IgD-negative memory B cell (primary cell): ENCODE results near the gene PYGO2. TPM values are rescaled to one million over a fixed set of nuclear protein-coding genes. Genes with fewer than 3 reads are reported as not detected.
A peak's percentile ranks its signal among the peaks of the same experiment; 100 is the strongest.
"Not testable (repeated sequence)": the region's sequence is repeated elsewhere in the genome, so short reads cannot be mapped to it uniquely, and the experiment has no call there.

Experiments
- H3K27ac Mint-ChIP-seq, 3 donors: one replicate each; pipeline ENCODE4 v1.8.0; 2020 to 2022; ENCODE audit warnings: mild to moderate bottlenecking in 3 of 3, mixed read lengths in 3 of 3, moderate library complexity in 1 of 3
- H3K27me3 Mint-ChIP-seq: one replicate; pipeline ENCODE4 v1.8.0; 2021; ENCODE audit warnings: mixed read lengths
- H3K36me3 Mint-ChIP-seq: one replicate; pipeline ENCODE4 v1.8.0; 2020; ENCODE audit warnings: mild to moderate bottlenecking, mixed read lengths
- H3K4me1 Mint-ChIP-seq, 3 donors: one replicate each; pipeline ENCODE4 v1.8.0; 2020 to 2022; ENCODE audit warnings: mixed read lengths in 3 of 3, mild to moderate bottlenecking in 1 of 3
- H3K4me3 Mint-ChIP-seq, 4 donors: one replicate each; pipeline ENCODE4 v1.8.0; 2020 to 2022; ENCODE audit warnings: mild to moderate bottlenecking in 4 of 4, mixed read lengths in 4 of 4, moderate library complexity in 3 of 4
- H3K9me3 Mint-ChIP-seq, 3 donors: one replicate each; pipeline ENCODE4 v1.8.0; 2020 to 2021; ENCODE audit warnings: mixed read lengths in 3 of 3, mild to moderate bottlenecking in 1 of 3
- polyA plus RNA-seq: library from polyadenylated mRNA; unstranded; fragments of 300-500 nt; fragmentation: Illumina TruSeq; gene quantifications from one replicate; pipeline ENCODE4 v1.2.3, GENCODE V29; 2021

Gene PYGO2
- polyA plus RNA-seq, 1 donor from 2014 or later = 42.5 TPM

DNA sequence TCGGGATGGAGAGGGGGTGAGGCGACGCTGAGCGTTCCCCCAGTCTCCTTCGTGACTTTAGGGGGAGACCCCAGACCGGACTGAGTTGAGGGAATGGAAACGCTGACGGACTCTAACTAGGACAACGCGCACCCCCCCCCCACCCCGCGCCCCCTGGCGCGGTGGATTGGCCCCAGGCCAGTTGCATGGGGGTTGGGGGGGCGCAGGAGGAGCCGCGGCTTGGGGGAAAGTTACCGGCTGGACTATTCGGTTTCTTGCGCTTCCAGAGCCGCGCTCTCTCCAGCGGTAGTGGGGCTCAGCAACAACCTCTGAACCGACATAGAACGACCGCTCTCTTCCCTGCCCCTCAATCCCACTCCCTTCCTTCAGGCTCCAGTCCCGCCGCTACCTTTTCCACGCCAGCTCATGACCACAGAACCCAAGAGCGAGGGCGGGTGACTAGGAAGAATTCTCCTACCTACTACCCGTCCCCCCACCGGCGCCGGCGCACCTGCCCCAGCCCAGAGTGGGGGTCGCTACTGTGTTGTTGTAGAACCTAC, 41.7 kb upstream of the PYGO2 start:
- Mint-ChIP-seq H3K9me3 (no peaks in the 10 kb centered on the region), H3K4me1 (peaks cover 28 to 32% (median 31%) of the 10 kb centered on the region in 3 donors), H3K36me3 (peaks cover 2% of the 10 kb centered on the region), H3K27me3 (no peaks in the 10 kb centered on the region), H3K4me3 (peak overlapping the region; percentile 91 to 99 (median 96)), H3K27ac (peak overlapping the region; percentile 82 to 94 (median 93))

DNA sequence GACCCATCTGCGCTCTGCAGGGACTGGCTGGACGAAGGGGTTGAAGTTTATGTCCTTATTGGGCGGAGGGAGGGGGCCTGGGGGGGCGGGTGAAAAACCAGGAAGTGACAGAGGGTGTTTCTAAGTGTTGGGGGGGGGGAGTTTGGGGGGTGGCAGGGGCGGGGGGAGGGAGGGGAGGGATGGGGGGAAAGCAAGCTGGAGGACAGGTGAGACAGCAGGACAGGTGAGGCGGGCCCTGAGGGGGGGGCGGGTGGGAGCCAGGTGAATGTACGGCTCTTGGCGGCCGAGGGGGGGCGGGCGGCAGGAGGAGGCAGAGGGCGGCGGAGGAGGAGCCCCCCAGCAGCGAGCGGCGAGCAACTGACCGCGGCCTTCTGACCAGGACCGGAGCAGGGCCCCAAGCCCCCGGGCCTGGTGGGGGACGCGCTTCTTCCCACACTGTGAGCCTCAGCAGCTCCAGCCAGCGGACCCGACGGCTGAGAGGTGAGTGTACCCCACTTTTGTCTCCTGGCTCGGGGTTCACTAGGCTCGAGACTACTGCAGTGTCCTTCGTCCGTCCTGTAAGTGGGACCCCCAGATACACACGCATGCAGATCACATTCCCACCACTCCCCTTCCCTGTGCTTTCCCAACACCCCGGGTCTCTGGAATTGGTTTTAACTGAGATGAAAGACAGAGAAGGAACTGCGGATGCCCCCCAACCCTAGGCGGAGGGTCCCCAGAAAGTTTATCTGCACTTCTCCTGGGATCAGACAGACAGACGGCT, 41.1 kb upstream of the PYGO2 start, which contains the start of gene ZBTB7B:
ZBTB7B (plus strand) TSS at position 339 of the 763 bp plus-strand sequence. CDS start 11,859 bp downstream, outside the sequence.
- H3K27me3 Mint-ChIP-seq = no peaks in the 10 kb centered on the region
- no peaks in the 10 kb centered on the region for H3K9me3 Mint-ChIP-seq

DNA sequence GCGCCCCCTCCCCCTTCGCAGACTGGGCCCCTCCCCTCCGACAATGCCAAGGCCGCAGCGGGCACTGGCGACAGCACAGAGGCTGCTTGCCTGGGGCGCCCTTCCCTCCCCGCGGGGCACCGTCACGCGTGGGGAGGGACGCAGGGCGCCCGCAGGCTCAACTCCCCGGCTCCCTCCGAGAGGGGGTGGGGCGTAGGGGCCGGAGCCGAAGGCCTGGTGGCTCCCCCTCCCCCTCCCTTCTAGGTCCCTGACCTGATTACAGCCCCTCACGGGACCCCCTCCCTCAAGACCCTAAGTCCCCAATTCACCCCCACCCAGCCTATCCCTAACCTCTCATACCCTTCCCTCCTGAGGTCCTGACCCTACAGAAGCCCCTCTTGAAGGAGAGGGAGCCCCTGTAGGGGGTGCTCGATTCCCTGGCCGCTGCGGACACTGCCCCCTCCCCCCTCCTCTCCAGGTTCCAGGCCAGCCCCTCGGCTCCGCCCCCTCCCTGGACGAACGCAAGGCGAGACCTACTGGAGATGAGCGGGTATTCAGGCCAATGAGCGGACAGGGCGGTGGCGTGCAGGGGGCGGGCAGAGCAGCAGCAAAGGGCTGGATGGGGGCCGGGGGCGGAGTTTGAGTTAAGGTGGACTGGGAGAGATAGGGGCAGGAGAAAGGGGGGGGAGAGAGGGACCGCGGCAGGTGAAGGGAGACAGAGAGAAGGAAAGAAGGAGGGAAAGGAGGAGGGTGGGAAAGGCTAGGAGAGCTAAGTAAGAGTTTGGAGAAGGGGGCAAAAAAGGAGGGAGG, 40.3 kb upstream of the PYGO2 start:
- no peaks in the 10 kb centered on the region for H3K27me3 Mint-ChIP-seq
- peak overlapping the region in 2 of 3 donors; percentile 91 to 92 for H3K27ac Mint-ChIP-seq
- peak overlapping the region; percentile 88 to 97 (median 96) for H3K4me3 Mint-ChIP-seq
- H3K4me1 Mint-ChIP-seq = peaks cover 28 to 31% (median 30%) of the 10 kb centered on the region in 3 donors
- no peaks in the 10 kb centered on the region for H3K9me3 Mint-ChIP-seq
- peaks cover 2% of the 10 kb centered on the region for H3K36me3 Mint-ChIP-seq

More for the DNA sequence above, 41.1 kb upstream of the PYGO2 start, which contains the start of gene ZBTB7B:
- H3K4me3 Mint-ChIP-seq = peak within 1 kb of the TSS; percentile 95 to 99 (median 96)
- peak within 1 kb of the TSS; percentile 92 to 94 (median 93) for H3K27ac Mint-ChIP-seq
- H3K4me1 Mint-ChIP-seq = peaks cover 28 to 32% (median 31%) of the 10 kb centered on the region in 3 donors
- H3K36me3 Mint-ChIP-seq = peaks cover 2% of the 10 kb centered on the region

DNA sequence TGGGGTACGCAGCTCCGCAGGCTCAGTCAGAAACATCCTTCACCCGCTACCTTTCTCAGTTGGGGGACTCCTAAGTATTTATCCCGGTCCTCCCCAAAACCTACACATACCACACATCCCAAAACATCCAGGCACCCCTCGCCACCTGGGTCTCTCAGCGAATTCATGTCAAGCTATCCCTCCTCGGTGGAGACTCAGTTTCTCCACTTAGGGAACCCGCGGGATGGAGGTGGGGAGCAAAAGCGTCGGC, 39.8 kb upstream of the PYGO2 start:
- H3K27me3 Mint-ChIP-seq = no peaks in the 10 kb centered on the region
- peaks cover 24 to 26% (median 25%) of the 10 kb centered on the region in 3 donors for H3K4me1 Mint-ChIP-seq
- no peaks in the 10 kb centered on the region for H3K9me3 Mint-ChIP-seq

DNA sequence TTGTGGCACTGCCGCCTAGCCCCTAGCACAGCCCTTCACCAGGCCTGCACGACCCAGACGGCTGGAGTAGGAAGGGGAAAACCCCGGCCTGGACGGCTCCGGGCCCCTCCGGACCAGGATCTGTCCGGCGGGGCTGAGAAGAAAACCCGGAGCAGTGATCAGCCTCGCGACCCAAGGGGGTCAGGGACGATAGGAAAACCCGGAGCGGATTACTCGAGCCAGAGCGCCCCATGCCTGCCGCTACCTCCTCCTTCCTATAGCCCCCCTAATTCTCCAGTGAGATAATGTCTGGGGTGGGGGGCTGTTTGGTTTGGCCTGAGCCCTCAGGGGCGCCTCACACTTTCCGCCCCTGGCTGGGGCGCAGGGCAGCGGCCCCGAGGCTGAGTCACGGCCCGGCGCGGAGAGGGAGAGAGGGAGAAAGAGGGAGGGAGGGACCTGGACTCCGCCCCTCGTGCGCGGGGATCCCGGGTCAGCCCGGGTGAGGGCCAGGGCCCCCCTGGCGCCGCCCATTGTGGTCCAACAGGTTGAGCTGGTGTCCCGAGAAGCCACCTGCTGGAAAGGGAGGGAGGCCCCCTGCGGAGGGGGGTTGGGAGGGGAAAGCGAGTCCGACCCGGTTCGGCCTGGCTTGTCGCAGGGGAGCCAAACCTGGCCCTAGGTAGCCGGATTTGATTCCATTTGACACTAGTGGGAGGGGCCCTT, 39.3 kb upstream of the PYGO2 start:
- H3K4me1 Mint-ChIP-seq = peaks cover 21 to 26% (median 25%) of the 10 kb centered on the region in 3 donors
- H3K27me3 Mint-ChIP-seq = no peaks in the 10 kb centered on the region
- H3K27ac Mint-ChIP-seq = peak overlapping the region; percentile 50 to 92 (median 91)
- H3K4me3 Mint-ChIP-seq = peak overlapping the region; percentile 88 to 97 (median 96)
- no peaks in the 10 kb centered on the region for H3K9me3 Mint-ChIP-seq
- peaks cover 2% of the 10 kb centered on the region for H3K36me3 Mint-ChIP-seq

More for the DNA sequence above, 39.8 kb upstream of the PYGO2 start:
- Mint-ChIP-seq H3K27ac (peak overlapping the region in 2 of 3 donors; percentile 91 to 92), H3K4me3 (peak overlapping the region; percentile 88 to 97 (median 96)), H3K36me3 (peaks cover 2% of the 10 kb centered on the region)

DNA sequence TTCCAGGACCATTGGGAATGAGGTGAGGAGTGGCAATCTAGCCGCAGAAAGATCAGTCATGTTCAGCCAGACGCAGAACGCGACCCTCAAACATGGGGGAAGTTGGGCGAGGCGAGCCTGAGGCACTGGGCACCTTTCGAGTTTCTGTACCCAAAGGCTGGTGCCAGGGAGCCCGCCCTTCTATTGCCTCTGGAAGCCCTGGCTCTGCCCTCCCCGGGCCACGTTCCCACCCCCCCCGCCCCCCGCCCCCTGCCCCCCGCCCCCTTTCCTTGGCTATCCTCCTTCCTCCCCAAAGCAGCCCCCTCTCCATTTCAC, 38.8 kb upstream of the PYGO2 start:
- Mint-ChIP-seq H3K4me3 (peak overlapping the region; percentile 88 to 97 (median 96)), H3K9me3 (no peaks in the 10 kb centered on the region), H3K4me1 (peaks cover 16 to 28% (median 22%) of the 10 kb centered on the region in 3 donors), H3K27me3 (no peaks in the 10 kb centered on the region), H3K36me3 (peaks cover 2% of the 10 kb centered on the region), H3K27ac (peak overlapping the region; percentile 50 to 92 (median 91))

DNA sequence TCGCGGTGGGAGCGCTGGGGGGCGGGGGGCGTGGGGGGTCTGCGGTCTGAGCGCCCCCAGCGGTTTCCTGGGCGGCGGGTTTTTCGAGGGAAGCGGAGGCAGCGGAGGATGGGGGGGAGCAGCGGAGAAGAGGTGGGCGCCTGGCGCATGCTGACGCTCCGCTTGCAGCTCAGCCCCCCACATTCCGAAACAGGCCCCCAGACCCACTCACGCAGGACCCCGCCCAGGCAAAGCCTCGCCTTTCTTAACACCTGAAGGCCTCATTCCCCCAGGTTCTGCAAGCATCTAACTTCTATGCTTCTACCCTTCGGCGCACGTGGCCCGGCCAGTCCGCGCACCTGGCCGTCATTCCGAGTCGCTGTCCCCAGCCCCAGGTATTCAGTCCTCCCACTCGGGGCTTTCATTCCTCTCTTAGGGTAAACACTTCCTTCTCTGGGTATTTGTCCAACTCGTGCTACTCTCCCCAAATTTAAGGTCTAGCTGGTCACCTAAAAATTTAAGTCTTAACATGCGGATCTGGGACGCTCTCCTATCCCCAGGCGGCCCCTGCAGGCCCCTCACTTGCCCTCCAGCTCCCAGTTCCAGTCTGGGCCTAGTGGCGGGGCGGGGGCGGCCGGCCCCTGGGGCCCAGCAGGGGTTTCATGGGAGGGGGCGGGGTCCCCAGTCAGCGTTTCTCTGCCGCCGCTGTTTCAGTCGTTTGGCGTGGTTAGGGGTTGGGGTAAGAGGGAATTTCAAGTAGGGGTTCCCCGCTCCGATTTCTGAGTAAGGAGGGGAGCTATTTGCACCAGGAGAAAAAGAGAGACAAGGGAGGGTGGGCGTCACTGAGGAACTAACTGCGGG, 38.2 kb upstream of the PYGO2 start:
- Mint-ChIP-seq H3K4me3 (peak overlapping the region; percentile 88 to 97 (median 96)), H3K4me1 (peaks cover 12 to 25% (median 21%) of the 10 kb centered on the region in 3 donors), H3K36me3 (peaks cover 2% of the 10 kb centered on the region), H3K27me3 (no peaks in the 10 kb centered on the region), H3K27ac (peak overlapping the region in 2 of 3 donors; percentile 92 to 95), H3K9me3 (no peaks in the 10 kb centered on the region)

DNA sequence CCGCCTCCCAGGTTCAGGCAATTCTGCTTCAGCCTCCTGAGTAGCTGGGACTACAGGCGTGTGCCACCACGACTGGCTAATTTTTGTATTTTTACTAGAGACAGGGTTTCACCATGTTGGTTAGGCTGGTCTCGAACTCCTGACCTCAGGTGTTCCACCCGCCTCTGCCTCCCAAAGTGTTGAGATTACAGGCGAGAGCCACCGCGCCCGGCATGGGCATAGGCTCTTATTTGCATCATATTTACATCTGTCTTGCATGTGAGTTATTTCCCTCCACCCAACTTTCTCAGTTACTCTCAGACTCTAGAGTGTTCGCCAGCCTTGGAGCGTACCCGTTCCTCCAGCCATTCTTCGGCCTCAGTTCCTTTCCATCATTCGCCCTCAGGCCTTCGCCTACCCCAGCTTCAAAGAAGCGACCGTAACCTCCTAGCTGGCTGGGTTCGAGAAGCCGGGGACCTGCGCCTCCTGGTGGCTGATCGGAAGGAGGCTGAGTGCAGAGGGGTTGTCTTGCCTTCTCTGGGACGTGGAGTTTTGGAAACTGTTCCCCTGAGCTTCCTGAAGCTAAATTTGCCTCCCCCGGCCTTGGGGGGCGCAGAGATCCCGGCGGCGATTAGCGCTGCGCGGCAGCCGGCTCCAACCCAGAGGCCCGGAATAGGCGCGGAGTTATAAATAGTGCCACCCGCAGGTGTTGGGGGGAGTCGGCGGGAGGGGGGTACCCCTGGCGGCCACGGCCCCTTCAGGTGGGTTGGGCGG, 37.4 kb upstream of the PYGO2 start:
- Mint-ChIP-seq H3K36me3 (no peaks in the 10 kb centered on the region), H3K4me3 (peak overlapping the region; percentile 83 to 97 (median 94)), H3K27me3 (no peaks in the 10 kb centered on the region), H3K4me1 (peaks cover 7 to 25% (median 17%) of the 10 kb centered on the region in 3 donors), H3K9me3 (no peaks in the 10 kb centered on the region), H3K27ac (peak overlapping the region in 2 of 3 donors; percentile 91 to 92)

DNA sequence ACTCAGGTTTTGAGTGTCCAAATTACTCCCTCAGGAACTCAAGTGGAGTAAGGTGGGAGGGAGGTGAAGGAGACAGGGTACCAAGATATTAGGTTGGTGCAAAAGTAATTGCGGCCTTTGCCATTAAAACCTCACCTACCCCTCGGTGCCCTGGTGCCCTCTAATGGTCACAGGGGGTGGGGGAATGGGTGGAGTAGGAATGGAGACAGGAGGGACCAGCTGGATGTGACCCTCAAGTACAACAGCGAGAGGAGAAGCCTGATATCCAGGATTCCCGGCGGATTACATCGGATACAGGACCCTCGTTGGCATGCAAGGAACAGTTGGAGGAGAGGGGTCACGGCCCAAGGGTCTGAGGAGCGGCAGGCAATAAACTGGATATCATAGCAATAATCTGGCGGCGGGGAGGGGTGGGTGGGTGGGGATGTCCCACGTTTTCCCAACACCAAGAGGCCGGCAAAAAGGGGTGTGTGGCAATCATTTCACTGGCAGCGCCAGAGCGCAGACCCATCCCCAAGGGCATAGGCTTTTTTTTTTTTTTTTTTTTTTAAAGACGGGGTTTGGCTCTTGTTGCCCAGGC, 36.7 kb upstream of the PYGO2 start:
- Mint-ChIP-seq H3K9me3 (no peaks in the 10 kb centered on the region), H3K4me3 (peak overlapping the region in 3 of 4 donors; percentile 78 to 97 (median 95)), H3K27ac (peak overlapping the region in 2 of 3 donors; percentile 91 to 92), H3K4me1 (peaks cover 7 to 25% (median 17%) of the 10 kb centered on the region in 3 donors), H3K36me3 (no peaks in the 10 kb centered on the region), H3K27me3 (no peaks in the 10 kb centered on the region)

DNA sequence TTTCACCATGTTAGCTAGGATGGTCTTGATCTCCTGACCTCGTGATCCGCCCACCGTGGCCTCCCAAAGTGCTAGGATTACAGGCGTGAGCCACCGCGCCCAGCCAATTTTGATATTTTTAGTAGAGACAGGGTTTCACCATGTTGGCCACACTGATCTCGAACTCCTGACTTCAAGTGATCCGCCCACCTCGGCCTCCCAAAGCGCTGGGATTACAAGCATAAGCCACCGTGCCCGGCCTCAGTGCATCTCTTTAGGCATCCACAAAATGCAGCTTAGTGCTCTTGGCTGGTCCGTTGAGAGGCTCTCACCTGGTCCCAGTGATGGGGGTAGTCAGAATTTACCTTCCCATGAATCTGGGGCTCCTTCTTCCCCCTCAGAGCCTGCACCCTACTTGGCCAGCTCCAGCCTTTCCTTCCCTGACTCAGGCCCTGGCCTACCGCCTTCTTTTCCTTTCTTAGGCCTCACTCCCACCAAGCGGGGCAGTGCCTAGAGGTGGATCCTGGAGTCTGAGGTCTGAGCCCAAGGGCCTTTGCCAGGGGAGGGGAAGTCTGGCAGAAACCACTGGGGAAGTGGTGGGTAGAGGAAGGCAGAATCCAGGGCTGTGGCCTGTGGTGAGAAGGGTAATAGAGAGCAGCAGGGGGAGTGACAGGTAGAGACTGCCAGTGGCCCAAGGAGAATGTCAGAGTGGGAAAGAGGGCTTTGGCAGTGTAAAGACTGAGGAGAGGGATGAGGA, 35.6 kb upstream of the PYGO2 start:
- peaks cover 7 to 25% (median 19%) of the 10 kb centered on the region in 3 donors for H3K4me1 Mint-ChIP-seq
- H3K9me3 Mint-ChIP-seq = no peaks in the 10 kb centered on the region
- H3K36me3 Mint-ChIP-seq = peaks cover 2% of the 10 kb centered on the region
- no peaks in the 10 kb centered on the region for H3K27me3 Mint-ChIP-seq
- peak overlapping the region in 2 of 4 donors; percentile 76 to 95 for H3K4me3 Mint-ChIP-seq
- peak overlapping the region in 1 of 3 donors; percentile 78 for H3K27ac Mint-ChIP-seq

DNA sequence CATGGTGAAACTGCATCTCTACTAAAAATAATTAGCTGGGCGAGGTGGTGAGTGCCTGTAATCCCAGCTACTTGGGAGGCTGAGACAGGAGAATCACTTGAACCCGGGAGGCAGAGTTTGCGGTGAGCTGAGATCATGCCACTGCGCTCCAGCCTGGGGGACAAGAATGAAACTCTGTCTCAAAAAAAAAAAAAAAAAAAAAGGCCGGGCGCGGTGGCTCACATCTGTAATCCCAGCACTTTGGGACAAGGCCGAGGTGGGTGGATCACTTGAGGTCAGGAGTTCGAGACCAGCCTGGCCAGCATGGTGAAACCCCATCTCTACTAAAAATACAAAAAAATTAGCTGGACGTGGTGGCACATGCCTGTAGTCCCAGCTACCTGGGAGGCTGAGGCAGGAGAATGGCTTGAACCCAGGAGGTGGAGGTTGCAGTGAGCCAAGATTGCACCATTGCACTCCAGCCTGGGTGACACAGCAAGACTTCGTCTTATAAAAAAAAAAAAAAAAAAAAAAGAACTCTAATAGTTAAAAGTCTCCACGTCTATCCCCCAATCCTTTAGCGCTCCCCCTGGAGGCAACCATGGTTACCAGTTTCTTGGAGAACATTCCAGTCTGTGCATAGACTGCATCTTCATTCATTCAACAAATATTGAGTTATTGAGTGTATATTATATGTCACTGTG, 33.9 kb upstream of the PYGO2 start:
- not testable (repeated sequence) for H3K27ac Mint-ChIP-seq, H3K27me3 Mint-ChIP-seq, H3K36me3 Mint-ChIP-seq, H3K9me3 Mint-ChIP-seq
- peaks cover 7 to 25% (median 19%) of the 10 kb centered on the region in 3 donors for H3K4me1 Mint-ChIP-seq
- H3K4me3 Mint-ChIP-seq = peak overlapping the region in 2 of 4 donors; percentile 58 to 69

DNA sequence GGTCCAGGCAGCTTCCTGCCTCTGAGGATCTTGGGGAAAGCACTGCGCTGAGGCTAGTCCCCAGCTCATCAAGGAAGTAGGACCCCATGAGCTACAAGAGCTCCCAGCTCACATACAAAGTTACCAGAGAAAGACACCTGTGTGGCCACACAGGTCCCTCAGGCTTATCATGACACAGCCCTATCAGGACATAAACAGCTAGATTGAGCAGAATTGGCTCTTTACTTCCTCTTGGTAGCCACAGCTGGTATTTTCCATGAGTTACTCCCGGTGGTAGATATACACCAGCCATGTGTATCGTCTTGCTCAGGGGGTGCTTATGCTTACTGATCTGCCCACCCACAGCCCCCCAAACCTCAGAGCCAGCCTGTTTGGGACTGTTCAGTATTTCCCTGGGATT, 33.0 kb upstream of the PYGO2 start:
- H3K36me3 Mint-ChIP-seq = peaks cover 2% of the 10 kb centered on the region
- H3K27ac Mint-ChIP-seq = peak overlapping the region in 2 of 3 donors; percentile 23 to 88
- no peaks in the 10 kb centered on the region for H3K27me3 Mint-ChIP-seq
- no peaks in the 10 kb centered on the region for H3K9me3 Mint-ChIP-seq
- peaks cover 4 to 17% (median 16%) of the 10 kb centered on the region in 3 donors for H3K4me1 Mint-ChIP-seq
- H3K4me3 Mint-ChIP-seq = peak overlapping the region in 2 of 4 donors; percentile 24 to 65
